ENCODE measurements around the gene EXOC3.
"Not testable (repeated sequence)": the region's sequence is repeated elsewhere in the genome, so short reads cannot be mapped to it uniquely, and the experiment has no call there.

EXOC3 gene

DNA sequence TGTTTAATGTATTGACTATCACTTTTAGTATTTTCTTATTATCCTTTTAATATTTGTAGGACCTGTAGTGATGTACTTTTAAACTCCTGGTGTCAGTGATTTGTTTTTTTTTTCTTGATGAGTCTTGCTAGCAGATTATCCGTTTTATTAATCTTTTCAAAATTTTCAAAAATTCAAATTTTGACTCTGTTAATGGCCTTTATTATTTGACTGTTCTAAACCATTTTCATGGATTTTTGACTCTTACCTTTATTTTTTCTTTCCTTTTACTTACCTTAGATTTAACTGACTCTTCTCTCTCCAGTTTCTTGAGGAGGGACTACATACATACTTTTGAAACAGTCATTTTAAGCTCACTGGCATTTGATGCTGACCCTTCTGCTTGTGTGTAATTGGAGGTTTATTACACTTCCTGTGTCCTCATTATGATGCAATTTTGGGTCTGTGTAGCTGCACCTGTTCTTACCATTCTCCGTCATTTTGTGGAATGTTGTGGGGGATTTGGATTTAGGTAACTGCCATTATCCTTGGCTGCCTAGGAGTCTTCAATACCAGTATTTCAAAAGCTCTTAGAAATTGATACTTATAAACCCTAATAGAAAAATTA, 32.0 kb upstream of the EXOC3 start:
- Histone ChIP-seq H3K9ac (ENCODE audit: insufficient read length, low read depth) (no peak overlapping the region), H3K9me3 (ENCODE audit: insufficient read depth, low read length) (no peaks in the 10 kb centered on the region), H3K36me3 (ENCODE audit: insufficient read depth, insufficient read length, low read length) (no peaks in the 10 kb centered on the region), H3K4me3 (ENCODE audit: insufficient read length, low read depth) (no peak overlapping the region), H3K4me1 (ENCODE audit: insufficient read depth, insufficient read length) (peaks cover 10% of the 10 kb centered on the region), H3K27me3 (ENCODE audit: insufficient read depth, insufficient read length) (no peaks in the 10 kb centered on the region)
- no peak for DNase-seq (ENCODE audit: low read depth, low spot score)
- TF ChIP-seq ZNF274 (IDR thresholded peaks at IDR 0.05; ENCODE audit: low read depth, low read length) (no peak), SUZ12 (IDR thresholded peaks at IDR 0.05; ENCODE audit: extremely low read depth, insufficient read depth, insufficient read length) (no peak), YY1 (IDR thresholded peaks at IDR 0.05; ENCODE audit: insufficient read depth, insufficient read length) (no peak)

DNA sequence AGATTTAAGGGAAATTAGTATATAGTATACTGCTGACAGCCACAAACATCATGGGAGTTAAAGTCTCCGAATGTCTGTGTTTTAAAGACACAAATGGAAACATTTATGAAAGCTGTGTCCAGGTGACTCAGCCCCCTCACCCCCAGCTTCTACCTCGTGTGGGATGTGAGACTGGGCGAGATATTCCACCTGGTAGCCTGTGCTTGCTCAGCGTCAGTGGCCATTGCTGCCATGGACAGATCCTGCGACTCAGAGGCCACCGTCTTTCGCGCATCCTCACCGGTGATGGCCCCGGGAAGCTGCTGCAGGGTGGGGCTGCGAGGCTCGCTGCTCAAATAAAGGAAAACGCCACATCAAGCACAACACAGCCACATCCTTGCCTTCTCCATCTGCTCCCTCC, 31.2 kb upstream of the EXOC3 start:
- Histone ChIP-seq H3K9ac (ENCODE audit: insufficient read length, low read depth) (no peak overlapping the region), H3K4me3 (ENCODE audit: insufficient read length, low read depth) (no peak overlapping the region), H3K4me1 (ENCODE audit: insufficient read depth, insufficient read length) (peaks cover 13% of the 10 kb centered on the region), H3K27me3 (ENCODE audit: insufficient read depth, insufficient read length) (no peaks in the 10 kb centered on the region), H3K36me3 (ENCODE audit: insufficient read depth, insufficient read length, low read length) (no peaks in the 10 kb centered on the region), H3K9me3 (ENCODE audit: insufficient read depth, low read length) (no peaks in the 10 kb centered on the region)
- TF ChIP-seq ZNF274 (IDR thresholded peaks at IDR 0.05; ENCODE audit: low read depth, low read length), result no peak
- no peak for TF ChIP-seq YY1 (IDR thresholded peaks at IDR 0.05; ENCODE audit: insufficient read depth, insufficient read length)
- no peak for TF ChIP-seq SUZ12 (IDR thresholded peaks at IDR 0.05; ENCODE audit: extremely low read depth, insufficient read depth, insufficient read length)
- no peak for DNase-seq (ENCODE audit: low read depth, low spot score)

GRCh38 chr5:414991-415927, 27.7 kb upstream of the EXOC3 start:
- H3K27me3 ChIP-seq (ENCODE audit: insufficient read depth, insufficient read length); H3K9me3 ChIP-seq (ENCODE audit: insufficient read depth, low read length); DNase-seq (ENCODE audit: low read depth, low spot score); H3K36me3 ChIP-seq (ENCODE audit: insufficient read depth, insufficient read length, low read length); H3K4me3 ChIP-seq (ENCODE audit: insufficient read length, low read depth): not testable (repeated sequence)
- peaks cover 16% of the 10 kb centered on the region for H3K4me1 ChIP-seq (ENCODE audit: insufficient read depth, insufficient read length)
- H3K9ac ChIP-seq (ENCODE audit: insufficient read length, low read depth), result peak overlapping the region; percentile 70

- H3K27me3 ChIP-seq (ENCODE audit: insufficient read depth, insufficient read length), result no peaks in the 10 kb centered on the region
- peak overlapping the region; percentile 70 for H3K9ac ChIP-seq (ENCODE audit: insufficient read length, low read depth)
- no peak overlapping the region for H3K4me3 ChIP-seq (ENCODE audit: insufficient read length, low read depth)
Measured at GRCh38 chr5:415928-416635, 26.9 kb upstream of the EXOC3 start.

GRCh38 chr5:416636-416960, 26.4 kb upstream of the EXOC3 start:
- no peaks in the 10 kb centered on the region for H3K36me3 ChIP-seq (ENCODE audit: insufficient read depth, insufficient read length, low read length)
- H3K27me3 ChIP-seq (ENCODE audit: insufficient read depth, insufficient read length), result no peaks in the 10 kb centered on the region
- H3K9me3 ChIP-seq (ENCODE audit: insufficient read depth, low read length), result no peaks in the 10 kb centered on the region
- no peak for TF ChIP-seq SUZ12 (IDR thresholded peaks at IDR 0.05; ENCODE audit: extremely low read depth, insufficient read depth, insufficient read length)
- no peak for TF ChIP-seq ZNF274 (IDR thresholded peaks at IDR 0.05; ENCODE audit: low read depth, low read length)
- no peak for TF ChIP-seq YY1 (IDR thresholded peaks at IDR 0.05; ENCODE audit: insufficient read depth, insufficient read length)
- no peak overlapping the region for H3K4me3 ChIP-seq (ENCODE audit: insufficient read length, low read depth)
- peaks cover 16% of the 10 kb centered on the region for H3K4me1 ChIP-seq (ENCODE audit: insufficient read depth, insufficient read length)
- DNase-seq (ENCODE audit: low read depth, low spot score), result no peak
- H3K9ac ChIP-seq (ENCODE audit: insufficient read length, low read depth), result no peak overlapping the region

More at GRCh38 chr5:415928-416635, 26.9 kb upstream of the EXOC3 start:
- TF ChIP-seq YY1 (IDR thresholded peaks at IDR 0.05; ENCODE audit: insufficient read depth, insufficient read length) (no peak), SUZ12 (IDR thresholded peaks at IDR 0.05; ENCODE audit: extremely low read depth, insufficient read depth, insufficient read length) (no peak), ZNF274 (IDR thresholded peaks at IDR 0.05; ENCODE audit: low read depth, low read length) (no peak)
- Histone ChIP-seq H3K36me3 (ENCODE audit: insufficient read depth, insufficient read length, low read length) (no peaks in the 10 kb centered on the region), H3K4me1 (ENCODE audit: insufficient read depth, insufficient read length) (peaks cover 16% of the 10 kb centered on the region), H3K9me3 (ENCODE audit: insufficient read depth, low read length) (no peaks in the 10 kb centered on the region)
- no peak for DNase-seq (ENCODE audit: low read depth, low spot score)

GRCh38 chr5:417301-418161, 25.4 kb upstream of the EXOC3 start:
- no peak for TF ChIP-seq ZNF274 (IDR thresholded peaks at IDR 0.05; ENCODE audit: low read depth, low read length)
- no peak for TF ChIP-seq YY1 (IDR thresholded peaks at IDR 0.05; ENCODE audit: insufficient read depth, insufficient read length)
- TF ChIP-seq SUZ12 (IDR thresholded peaks at IDR 0.05; ENCODE audit: extremely low read depth, insufficient read depth, insufficient read length), result no peak
- no peak for DNase-seq (ENCODE audit: low read depth, low spot score)
- Histone ChIP-seq H3K36me3 (ENCODE audit: insufficient read depth, insufficient read length, low read length) (no peaks in the 10 kb centered on the region), H3K9me3 (ENCODE audit: insufficient read depth, low read length) (no peaks in the 10 kb centered on the region), H3K4me3 (ENCODE audit: insufficient read length, low read depth) (no peak overlapping the region), H3K9ac (ENCODE audit: insufficient read length, low read depth) (no peak overlapping the region), H3K27me3 (ENCODE audit: insufficient read depth, insufficient read length) (no peaks in the 10 kb centered on the region), H3K4me1 (ENCODE audit: insufficient read depth, insufficient read length) (peaks cover 15% of the 10 kb centered on the region)

All from NT2/D1 (cell line).